Stimulated activated CD4-positive, alpha-beta T cell treated with anti-CD3 and anti-CD28 coated beads, Interleukin-1b, Interleukin-23, amount 100 ng/mL, for 24 hours (primary cell): ENCODE results near the gene SNRPD2.
"Not testable (repeated sequence)": the region's sequence is repeated elsewhere in the genome, so short reads cannot be mapped to it uniquely, and the experiment has no call there.

Experiments
- DNase-seq, 4 experiments: peaks; one replicate each; pipeline ENCODE4 v3.0.0-alpha.2; 2020; ENCODE audit warnings: low read depth in 4 of 4, low spot score in 1 of 4

The SNRPD2 gene

DNA sequence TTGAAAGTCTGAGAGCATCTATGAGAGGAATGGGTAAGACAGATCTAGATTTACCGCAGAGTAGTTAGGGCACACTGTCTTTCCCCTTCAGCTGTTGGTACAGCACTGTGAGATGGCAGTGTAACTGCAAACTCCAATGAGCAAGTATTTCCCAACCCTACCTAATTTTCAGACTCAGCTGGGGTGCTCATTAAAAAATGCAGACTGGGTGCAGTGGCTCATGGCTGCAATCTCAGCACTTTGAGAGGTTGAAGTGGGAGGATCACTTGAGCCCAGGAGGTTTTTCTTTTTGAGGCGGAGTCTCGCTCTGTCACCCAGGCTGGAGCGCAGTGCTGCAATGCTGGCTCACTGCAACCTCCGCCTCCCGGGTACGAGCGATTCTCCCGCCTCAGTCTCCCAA lies 13.4 kb upstream of the SNRPD2 start:
- DNase-seq: no peak

DNA sequence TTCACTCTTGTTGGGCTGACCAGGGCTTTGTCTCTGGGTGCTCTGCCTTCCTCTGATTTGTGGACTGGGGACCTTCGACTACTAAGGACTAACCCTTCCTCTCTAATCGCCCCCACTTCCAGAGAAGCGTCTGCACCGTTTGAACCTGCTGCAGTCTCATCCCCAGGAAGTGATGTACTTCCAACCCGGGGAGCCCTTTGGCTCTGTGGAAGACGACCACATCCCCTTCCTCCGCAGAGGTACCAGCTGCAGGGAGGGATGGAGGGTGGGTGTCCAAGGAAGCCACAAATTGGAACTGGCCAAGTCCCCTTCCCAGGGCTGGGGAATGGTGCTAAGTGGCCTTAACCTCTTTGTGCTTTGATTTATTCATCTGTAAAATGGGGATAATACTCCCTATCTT lies 9.9 kb upstream of the SNRPD2 start:
- no peak for DNase-seq

DNA sequence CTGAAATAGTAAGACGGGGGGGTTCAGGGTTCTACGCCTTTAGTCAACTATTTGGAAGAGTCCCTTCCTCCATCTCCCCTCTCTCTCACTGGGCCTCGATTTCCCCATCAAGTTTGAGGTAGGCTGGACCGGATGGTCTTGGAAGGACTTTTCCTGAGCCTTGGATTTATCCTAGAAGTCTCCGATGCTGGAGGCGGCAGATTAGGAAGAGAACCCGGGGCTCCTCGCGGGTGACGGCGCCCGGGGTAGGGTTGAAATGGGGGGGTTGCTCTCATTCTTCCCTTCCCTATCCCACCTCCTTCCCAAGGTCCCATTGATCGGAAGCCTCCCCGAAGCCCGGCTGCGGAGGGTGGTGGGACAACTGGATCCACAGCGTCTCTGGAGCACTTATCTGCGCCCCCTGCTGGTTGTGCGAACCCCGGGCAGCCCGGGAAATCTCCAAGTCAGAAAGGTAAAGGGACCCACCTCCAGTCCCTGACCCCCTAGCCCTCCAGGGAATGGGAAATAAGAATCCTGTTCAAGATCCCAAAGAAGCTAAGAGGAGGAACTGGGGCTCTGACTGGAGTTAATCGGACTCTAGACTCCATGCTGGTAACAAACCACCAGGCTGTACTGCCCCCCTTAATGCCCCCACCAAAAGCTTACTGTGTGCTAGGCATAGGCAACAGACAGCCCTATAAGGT lies 1.5 kb upstream of the SNRPD2 start:
- peak; percentile 72 to 77 (median 74) for DNase-seq

DNA sequence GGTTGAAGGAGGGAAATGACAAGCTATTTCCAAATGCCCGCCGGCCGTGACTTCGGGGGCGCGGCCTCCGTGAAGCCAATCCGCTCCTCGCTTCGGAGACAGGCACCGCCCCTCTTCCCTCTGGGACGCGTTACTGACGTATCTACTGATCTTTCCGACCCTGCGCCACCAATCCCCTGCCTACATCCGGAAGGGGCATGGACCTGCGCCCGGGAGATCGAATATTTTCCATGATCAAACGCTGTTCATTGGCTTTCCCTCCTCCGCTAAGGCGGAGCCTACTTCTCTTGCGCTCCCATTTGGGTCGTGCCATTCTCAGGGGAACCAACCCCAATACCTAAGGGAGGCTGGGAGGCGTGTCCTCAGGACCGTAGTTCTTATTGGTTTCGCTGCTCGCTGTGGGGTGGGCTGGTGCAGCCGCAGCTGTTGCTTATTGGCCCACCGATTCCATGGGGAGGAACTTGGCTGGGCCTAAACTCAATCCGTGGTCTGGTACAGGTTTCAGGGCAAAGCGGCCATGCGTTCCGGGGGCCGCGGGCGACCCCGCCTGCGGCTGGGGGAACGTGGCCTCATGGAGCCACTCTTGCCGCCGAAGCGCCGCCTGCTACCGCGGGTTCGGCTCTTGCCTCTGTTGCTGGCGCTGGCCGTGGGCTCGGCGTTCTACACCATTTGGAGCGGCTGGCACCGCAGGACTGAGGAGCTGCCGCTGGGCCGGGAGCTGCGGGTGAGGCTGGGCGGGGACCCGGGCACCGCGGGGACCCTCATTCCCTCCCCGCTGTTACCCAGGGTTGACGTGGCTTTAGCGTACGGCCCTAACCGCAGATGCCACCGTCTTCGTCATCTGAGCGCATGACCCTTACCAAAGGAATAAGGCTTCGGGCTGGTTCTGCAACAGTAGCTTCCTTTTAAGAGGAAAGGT lies 693 bp upstream of the SNRPD2 start, which contains the start of gene QPCTL:
Gene QPCTL (plus strand): TSS at position 480 of the 919 bp plus-strand sequence. CDS start 38 bp downstream, at position 518.
- peak; percentile 85 to 97 (median 92) for DNase-seq

DNA sequence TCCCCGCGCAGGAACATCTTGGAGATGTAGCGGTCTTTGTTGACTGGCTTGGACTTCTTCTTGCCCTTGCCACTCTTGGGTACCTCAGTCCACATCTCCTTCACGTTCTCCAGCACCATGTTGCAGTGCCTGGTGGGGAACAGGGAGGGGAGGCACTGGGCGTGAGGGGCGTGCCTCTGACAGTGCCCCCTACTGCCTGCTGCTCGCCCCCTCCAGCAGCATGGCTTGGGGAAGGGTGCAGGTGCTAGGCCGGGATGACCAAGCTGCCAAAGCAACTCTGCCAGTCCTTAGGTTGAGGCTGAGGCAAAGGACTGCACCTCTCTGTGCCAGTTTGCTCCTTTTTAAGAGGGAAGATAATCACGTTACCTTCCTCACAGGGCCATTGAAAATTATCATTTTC lies 4.2 kb downstream of the SNRPD2 start:
- no peak for DNase-seq

DNA sequence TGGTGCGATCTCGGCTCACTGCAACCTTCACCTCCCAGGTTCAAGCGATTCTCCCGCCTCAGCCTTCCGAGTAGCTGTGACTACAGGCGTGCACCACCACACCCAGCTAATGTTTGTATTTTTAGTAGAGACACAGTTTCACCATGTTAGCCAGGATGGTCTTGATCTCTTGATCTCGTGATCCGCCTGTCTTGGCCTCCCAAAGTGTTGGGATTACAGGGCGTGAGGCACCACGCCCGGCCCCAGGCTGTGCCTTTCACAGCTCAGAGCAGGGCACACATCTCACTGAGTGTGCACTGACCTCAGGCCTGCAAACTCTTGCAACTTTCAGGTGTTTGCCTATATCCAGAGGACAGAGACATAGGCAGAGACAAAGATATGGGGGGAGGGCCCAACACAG lies 6.7 kb downstream of the SNRPD2 start:
- DNase-seq: not testable (repeated sequence)

DNA sequence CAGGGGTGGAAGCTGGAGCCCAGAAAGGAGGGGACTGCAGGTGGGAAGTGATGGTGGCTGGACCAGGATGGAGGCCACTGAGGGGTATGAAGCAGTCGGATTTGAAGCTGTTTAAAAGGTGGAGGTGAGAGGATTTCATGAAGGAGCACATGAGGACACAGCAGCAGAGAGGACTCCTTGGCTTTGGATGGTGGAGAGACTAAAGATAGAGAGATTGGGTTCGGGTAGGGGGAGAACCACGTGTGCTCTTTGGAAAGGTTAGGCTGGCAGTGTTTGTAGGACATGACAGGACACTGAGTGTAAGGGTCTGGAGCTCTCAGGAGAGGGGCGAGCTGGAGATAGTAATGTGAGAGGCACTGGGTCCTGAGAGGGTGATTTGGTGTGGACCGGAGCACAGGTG lies 8.8 kb downstream of the SNRPD2 start:
- DNase-seq: no peak

DNA sequence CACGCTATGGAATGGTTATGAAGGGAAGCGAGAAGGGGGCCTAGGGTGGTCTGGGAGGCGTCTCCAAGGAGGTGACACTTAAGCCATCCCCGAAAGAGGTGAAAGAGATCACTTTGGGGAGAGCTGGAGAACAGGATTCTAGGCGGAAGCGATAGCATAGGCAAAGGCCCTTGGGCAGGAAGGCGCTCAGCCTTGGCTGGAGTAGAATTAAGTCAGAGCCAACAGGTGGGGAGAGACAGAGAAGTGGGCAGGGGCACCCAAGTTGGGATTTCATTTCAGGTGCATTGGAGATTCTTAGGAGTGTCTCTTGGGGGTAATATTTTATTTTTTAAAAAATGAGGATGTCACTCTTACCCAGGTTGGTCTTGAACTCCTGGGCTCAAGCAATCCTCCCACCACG lies 9.6 kb downstream of the SNRPD2 start:
- DNase-seq: no peak

DNA sequence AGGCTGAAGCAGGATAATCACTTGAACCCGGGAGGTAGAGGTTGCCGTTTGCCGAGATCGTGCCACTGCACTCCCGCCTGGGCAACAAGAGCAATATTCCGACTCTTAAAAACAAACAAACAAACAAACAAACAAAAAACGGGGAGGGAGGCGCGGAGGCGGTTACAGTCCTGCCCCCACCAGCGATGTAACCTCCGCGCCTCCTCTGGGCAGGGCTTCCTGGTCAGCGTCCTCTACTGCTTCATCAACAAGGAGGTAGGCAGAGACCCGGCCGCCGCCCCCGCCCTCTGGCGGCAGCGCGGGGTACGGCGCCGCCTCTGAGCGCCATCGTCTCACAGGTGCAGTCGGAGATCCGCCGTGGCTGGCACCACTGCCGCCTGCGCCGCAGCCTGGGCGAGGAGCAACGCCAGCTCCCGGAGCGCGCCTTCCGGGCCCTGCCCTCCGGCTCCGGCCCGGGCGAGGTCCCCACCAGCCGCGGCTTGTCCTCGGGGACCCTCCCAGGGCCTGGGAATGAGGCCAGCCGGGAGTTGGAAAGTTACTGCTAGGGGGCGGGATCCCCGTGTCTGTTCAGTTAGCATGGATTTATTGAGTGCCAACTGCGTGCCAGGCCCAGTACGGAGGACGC lies 10.2 kb downstream of the SNRPD2 start:
- DNase-seq: peak in 3 of 4 experiments; percentile 65 to 78 (median 71)

DNA sequence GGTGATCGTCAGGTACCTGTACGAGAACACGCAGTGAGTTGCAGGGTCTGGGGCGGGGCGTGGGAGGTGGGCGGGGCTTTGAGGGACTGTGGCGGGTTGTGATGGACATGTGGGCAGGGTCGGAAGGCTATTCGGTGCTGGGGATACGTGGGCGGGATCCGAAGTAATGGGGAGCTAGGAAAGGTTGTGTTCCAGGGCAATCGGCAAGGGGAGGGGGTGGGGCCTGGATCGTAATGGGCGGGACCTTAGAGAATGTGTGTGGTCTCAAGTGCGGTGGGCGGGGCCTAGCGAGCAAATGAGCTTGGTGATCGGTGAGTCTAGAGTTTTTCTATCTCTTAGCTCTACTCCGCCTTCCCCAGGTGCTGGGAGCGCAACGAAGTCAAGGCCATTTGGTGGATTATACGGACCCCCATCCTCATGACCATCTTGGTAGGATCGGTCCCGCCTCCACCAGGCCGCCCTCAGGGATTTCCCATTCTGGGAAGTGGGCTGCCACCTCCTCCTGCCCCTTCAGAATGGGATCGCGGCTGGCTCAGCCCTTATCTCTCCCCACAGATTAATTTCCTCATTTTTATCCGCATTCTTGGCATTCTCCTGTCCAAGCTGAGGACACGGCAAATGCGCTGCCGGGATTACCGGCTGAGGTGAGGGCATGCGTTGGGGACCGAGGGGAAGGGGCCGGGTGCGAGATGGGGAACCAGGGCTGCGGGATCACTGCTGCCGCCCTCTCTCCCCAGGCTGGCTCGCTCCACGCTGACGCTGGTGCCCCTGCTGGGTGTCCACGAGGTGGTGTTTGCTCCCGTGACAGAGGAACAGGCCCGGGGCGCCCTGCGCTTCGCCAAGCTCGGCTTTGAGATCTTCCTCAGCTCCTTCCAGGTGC lies 14.2 kb downstream of the SNRPD2 start:
- peak in 3 of 4 experiments; percentile 65 to 86 (median 71) for DNase-seq

DNA sequence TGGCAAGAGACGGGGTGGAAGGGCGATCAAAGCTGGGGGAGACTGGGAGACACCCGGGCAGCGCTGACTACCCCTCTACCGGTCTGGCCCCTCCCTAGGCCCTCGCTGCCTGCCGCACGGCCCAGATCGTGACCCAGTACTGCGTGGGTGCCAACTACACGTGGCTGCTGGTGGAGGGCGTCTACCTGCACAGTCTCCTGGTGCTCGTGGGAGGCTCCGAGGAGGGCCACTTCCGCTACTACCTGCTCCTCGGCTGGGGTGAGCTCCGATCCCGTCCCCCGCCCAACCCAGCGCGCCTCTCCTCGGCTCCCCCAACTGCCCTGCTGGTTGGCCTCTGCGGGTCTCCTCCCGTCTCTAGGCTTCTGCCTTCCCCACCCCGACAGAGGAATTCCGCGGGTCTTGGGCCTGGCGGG lies 14.9 kb downstream of the SNRPD2 start:
- DNase-seq: no peak

DNA sequence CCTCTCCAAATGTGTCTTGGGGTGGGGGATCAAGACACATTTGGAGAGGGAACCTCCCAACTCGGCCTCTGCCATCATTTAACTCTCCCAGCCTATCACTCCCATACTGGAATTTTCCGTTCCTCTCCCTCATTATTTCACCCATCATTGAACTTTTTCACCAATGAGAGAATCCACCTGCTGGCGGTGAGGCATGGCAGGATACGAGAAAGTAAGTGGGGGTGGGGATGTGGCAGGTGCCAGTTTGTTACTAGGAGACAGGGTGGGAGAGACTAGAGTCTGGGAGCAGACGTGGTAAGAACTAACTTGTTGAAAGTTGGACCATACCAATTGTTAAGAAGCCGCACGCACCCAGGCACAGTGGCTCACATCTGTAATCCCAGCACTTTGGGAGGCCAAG lies 16.8 kb downstream of the SNRPD2 start:
- DNase-seq: no peak

DNA sequence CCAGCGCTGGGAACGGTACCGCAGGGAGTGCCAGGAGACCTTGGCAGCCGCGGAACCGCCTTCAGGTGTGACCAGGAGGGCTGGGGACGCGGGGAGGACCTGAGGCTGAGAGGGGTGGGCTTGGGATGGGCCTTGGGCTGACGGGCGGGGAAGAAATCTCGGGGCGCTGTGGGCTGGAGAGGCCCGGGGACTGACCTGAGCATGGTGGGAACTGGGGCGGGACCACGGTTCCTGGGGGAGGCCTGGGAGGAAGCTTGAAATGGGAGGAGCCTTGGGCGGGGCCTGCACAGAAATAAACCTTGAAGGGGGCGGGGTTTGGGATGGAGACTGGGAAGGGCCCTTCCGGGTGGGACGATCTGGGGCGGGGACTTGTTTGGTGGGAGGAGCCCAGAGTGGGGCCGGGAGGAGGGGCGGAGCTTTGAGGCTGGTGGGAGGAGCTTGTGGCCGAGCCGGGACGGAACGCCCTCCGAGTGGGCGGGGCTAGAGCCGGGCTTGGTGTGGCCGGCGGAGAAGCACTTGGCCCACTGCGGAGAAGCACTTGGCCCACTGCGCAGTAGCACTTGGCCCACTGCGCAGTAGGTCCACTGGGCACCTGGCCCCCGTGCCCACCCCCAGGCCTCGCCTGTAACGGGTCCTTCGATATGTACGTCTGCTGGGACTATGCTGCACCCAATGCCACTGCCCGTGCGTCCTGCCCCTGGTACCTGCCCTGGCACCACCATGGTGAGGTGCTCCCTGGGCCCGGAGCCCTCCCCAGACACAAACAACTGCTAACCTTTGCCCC lies 20.9 kb downstream of the SNRPD2 start:
- peak in 1 of 4 experiments; percentile 38 for DNase-seq

DNA sequence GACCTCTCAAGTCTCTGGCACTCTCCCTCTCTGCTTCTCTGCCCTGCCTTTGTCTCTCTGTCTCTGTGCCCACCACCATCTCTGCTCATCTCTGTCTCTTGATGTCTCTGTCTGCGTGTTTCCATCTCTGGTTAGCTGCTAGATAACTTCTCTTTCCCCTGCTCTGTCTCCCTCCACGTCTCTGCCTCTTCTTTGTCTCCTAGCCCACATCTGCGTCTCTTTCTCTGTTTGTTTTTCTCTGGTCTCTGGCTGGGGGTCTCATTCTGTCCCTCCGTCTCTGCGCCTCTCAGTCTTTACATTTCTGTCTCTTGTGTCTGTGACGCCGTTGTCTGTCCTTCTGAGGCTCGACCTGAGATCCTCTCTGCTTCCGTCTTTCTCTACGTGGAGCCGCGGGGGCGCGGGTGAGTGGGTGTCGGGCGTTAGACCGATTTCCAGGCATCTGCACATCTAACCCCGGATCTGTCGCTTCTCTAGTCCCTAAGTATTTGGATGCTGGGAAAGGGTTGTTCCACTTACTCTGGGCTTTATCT lies 23.3 kb downstream of the SNRPD2 start:
- no peak for DNase-seq

DNA sequence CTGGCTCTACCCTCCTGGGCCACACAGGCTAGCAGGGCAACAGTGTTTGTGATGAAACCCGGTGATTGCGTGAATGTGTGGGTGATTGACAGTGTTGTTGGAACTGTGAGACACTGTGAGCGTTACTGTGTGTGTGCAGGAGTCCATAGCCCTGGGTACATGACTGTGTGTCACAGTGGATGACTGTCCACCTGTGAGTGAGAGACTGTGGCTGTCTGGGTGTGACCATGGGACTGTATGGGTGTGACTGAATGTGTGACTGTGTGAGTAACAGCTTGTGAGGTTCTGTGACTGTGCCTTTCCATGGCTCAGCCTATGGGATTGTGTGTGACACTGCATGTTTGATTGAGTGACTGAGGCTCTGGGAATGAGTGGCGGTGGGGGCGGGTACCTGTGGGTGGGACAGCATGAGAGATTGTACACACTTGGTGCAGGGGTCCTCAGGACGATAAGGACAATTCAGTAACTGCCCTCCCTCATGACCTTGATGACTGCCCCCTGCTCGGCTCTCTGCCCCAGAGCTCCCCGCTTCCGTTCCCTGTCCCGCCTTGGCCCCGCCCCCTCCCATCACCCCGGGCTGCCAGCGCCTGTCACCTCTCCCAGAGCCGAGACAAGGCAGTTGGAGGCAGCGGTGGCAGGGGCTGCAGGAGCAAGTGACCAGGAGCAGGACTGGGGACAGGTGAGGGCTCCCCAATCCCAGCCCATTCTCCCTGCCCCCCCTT lies 24.0 kb downstream of the SNRPD2 start, which contains the start of gene GIPR:
Gene GIPR (plus strand): TSS at position 602 of the 722 bp plus-strand sequence. CDS start 1,300 bp downstream, outside the sequence.
- DNase-seq: peak in 3 of 4 experiments; percentile 40 to 63 (median 41)

DNA sequence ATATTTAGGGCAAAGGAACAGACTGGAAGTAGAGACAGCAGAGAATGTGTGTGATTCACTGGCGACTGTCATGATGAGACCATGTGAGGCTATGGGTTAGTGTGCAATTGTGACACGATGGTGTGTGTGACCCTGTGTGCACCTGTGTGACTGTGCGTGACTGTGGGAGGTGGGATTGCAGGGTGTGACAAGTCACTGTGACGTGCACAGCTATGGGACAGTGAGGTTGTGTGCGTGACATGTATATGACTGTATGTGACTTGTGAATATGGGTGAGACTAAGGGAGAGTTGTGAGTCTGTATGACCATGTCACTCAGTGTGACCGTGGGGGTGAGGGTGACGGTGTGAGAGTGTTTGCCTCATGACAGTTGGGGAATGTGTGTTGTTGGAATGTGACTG lies 27.2 kb downstream of the SNRPD2 start:
- DNase-seq: no peak

DNA sequence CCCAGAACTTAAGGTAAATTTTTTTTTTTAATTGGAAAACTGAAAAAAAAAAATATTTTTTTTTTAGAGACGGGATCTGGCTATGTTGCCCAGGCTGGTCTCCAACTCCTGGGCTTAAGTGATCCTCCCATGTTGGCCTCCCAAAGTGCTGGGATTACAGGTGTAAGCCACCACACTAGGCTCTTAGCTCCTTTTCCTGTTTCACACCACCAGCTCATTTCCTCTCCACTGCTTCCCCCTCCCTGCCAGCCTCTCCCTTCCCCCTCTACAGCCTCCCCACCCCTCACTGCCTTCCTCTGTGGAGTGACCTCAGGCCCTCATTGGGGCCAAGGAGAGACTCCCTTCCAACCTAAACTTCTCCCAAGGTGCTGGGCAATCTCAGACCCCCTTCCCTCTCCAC lies 28.0 kb downstream of the SNRPD2 start:
- DNase-seq: no peak

DNA sequence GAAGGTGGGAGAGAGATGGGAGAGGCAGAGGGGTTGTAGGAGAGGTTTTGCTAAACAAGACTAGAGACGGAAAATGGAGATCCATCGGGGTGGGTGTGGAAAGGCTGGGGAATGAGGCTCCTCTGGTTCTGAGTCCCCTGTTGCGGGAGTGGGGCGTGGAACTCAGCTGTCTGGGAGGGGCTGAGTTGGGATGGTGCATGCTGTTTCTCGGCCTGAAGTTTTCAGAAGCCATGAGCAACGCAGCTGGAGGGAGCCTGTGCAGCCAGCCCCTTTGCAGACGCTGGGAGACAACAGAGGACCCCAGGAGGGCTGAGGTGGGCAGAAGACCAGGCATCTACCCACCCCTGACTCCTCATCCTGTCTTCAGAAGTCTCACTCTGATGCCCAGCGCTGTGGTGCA lies 31.1 kb downstream of the SNRPD2 start:
- DNase-seq: no peak
